IgD-negative memory B cell (primary cell): ENCODE data around the gene AMPD1. TPM values are rescaled to one million over a fixed set of nuclear protein-coding genes. Genes with fewer than 3 reads are reported as not detected.

ENCODE experiments used
- H3K27ac Mint-ChIP-seq, 3 donors: one replicate each; pipeline ENCODE4 v1.8.0; 2020 to 2022; ENCODE audit warnings: mild to moderate bottlenecking in 3 of 3, mixed read lengths in 3 of 3, moderate library complexity in 1 of 3
- H3K27me3 Mint-ChIP-seq: one replicate; pipeline ENCODE4 v1.8.0; 2021; ENCODE audit warnings: mixed read lengths
- H3K36me3 Mint-ChIP-seq: one replicate; pipeline ENCODE4 v1.8.0; 2020; ENCODE audit warnings: mild to moderate bottlenecking, mixed read lengths
- H3K4me1 Mint-ChIP-seq, 3 donors: one replicate each; pipeline ENCODE4 v1.8.0; 2020 to 2022; ENCODE audit warnings: mixed read lengths in 3 of 3, mild to moderate bottlenecking in 1 of 3
- H3K4me3 Mint-ChIP-seq, 4 donors: one replicate each; pipeline ENCODE4 v1.8.0; 2020 to 2022; ENCODE audit warnings: mild to moderate bottlenecking in 4 of 4, mixed read lengths in 4 of 4, moderate library complexity in 3 of 4
- H3K9me3 Mint-ChIP-seq, 3 donors: one replicate each; pipeline ENCODE4 v1.8.0; 2020 to 2021; ENCODE audit warnings: mixed read lengths in 3 of 3, mild to moderate bottlenecking in 1 of 3
- polyA plus RNA-seq: library from polyadenylated mRNA; unstranded; fragments of 300-500 nt; fragmentation: Illumina TruSeq; gene quantifications from one replicate; pipeline ENCODE4 v1.2.3, GENCODE V29; 2021

AMPD1 gene
- polyA plus RNA-seq, 1 donor from 2014 or later = 0.21 TPM

GRCh38 chr1:114627107-114627506 lies 68.2 kb downstream of the AMPD1 start:
- no peaks in the 10 kb centered on the region for H3K4me1 Mint-ChIP-seq
- H3K27ac Mint-ChIP-seq = no peak overlapping the region
- peaks cover 0 to 7% (median 3%) of the 10 kb centered on the region in 3 donors for H3K9me3 Mint-ChIP-seq
- H3K27me3 Mint-ChIP-seq = peaks cover 2% of the 10 kb centered on the region
- peaks cover 2% of the 10 kb centered on the region for H3K36me3 Mint-ChIP-seq
- H3K4me3 Mint-ChIP-seq = no peak overlapping the region

GRCh38 chr1:114623364-114623763 lies 72.0 kb downstream of the AMPD1 start:
- no peaks in the 10 kb centered on the region for H3K4me1 Mint-ChIP-seq
- H3K27ac Mint-ChIP-seq = no peak overlapping the region
- no peaks in the 10 kb centered on the region for H3K27me3 Mint-ChIP-seq
- H3K36me3 Mint-ChIP-seq = no peaks in the 10 kb centered on the region
- no peak overlapping the region for H3K4me3 Mint-ChIP-seq
- no peaks in the 10 kb centered on the region for H3K9me3 Mint-ChIP-seq

Other genes with a start within 250 kb of the AMPD1 start
- 28.0 TPM for gene TRIM33, start 184.3 kb downstream of the AMPD1 start, polyA plus RNA-seq
- gene BCAS2, start 113.9 kb downstream of the AMPD1 start, polyA plus RNA-seq = 87.5 TPM
- 0.25 TPM for gene DENND2C, start 25.5 kb downstream of the AMPD1 start, polyA plus RNA-seq
- gene NRAS, start 21.2 kb upstream of the AMPD1 start, polyA plus RNA-seq = 30.6 TPM
- gene CSDE1, start 62.4 kb upstream of the AMPD1 start, polyA plus RNA-seq = 312 TPM
- 33.9 TPM for gene SIKE1, start 85.1 kb upstream of the AMPD1 start, polyA plus RNA-seq
- gene SYCP1, start 159.3 kb upstream of the AMPD1 start, polyA plus RNA-seq = not detected